ENCODE measurements around the gene TTC1.

DNA sequence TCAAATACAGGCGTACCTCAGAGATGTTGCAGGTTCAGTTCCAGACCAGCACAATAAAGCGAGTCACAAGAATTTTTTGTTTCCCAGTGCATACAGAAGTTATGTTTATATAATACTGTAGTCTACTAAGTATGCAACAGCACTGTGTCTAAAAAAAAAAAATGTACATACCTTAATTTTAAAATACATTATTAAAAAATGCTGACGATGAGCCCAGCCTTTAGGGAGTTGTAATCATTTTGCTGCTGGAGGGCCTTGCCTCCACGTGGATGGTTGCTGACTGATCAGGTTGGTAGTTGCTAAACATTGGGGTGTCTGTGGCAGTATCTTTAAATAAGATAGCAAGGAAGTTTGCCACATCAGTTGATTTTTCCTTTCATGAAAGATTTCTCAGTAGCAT, 48.3 kb downstream of the TTC1 start:
- TF ChIP-seq, protein P1, sequence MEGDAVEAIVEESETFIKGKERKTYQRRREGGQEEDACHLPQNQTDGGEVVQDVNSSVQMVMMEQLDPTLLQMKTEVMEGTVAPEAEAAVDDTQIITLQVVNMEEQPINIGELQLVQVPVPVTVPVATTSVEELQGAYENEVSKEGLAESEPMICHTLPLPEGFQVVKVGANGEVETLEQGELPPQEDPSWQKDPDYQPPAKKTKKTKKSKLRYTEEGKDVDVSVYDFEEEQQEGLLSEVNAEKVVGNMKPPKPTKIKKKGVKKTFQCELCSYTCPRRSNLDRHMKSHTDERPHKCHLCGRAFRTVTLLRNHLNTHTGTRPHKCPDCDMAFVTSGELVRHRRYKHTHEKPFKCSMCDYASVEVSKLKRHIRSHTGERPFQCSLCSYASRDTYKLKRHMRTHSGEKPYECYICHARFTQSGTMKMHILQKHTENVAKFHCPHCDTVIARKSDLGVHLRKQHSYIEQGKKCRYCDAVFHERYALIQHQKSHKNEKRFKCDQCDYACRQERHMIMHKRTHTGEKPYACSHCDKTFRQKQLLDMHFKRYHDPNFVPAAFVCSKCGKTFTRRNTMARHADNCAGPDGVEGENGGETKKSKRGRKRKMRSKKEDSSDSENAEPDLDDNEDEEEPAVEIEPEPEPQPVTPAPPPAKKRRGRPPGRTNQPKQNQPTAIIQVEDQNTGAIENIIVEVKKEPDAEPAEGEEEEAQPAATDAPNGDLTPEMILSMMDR (IDR thresholded peaks at IDR 0.05; ENCODE audit: insufficient read depth, low read length, poor library complexity, severe bottlenecking): no peak
- TF ChIP-seq EZH2phosphoT487 (conservative IDR thresholded peaks at IDR 0.05; ENCODE audit: low read length): no peak
